Upper lobe of left lung (tissue), 6 donors: ENCODE data around the gene ARHGEF6. TPM values are rescaled to one million over a fixed set of nuclear protein-coding genes. Genes with fewer than 3 reads are reported as not detected.
A peak's percentile ranks its signal among the peaks of the same experiment; 100 is the strongest.

Experiments used
- ATAC-seq, 2 donors: fragments of 200-7000 bp; cut with Tn5 transposase; one replicate each; pipeline ENCODE4 v1.9.1; 2022; ENCODE audit warnings: mild to moderate bottlenecking in 2 of 2, moderate library complexity in 2 of 2; ENCODE audit not compliant: low FRiP score in 2 of 2
- DNase-seq, 2 donors: peaks; one replicate each; pipeline ENCODE4 v3.0.0-alpha.2; 2019 to 2020
- H3K27ac ChIP-seq, 4 donors: fragments of 200-600 bp; sonication (generic); one replicate each; pipeline ENCODE4 v1.5.1; 2016 to 2019
- H3K27me3 ChIP-seq, 4 donors: fragments of 200-600 bp; sonication (generic); one replicate each; pipeline ENCODE4 v1.5.1; 2017 to 2019
- H3K36me3 ChIP-seq, 4 donors: fragments of 200-600 bp; sonication (generic); one replicate each; pipeline ENCODE4 v1.5.1; 2016 to 2019
- H3K4me1 ChIP-seq, 4 donors: fragments of 200-600 bp; sonication (generic); one replicate each; pipeline ENCODE4 v1.5.1; 2018 to 2019
- H3K4me3 ChIP-seq, 4 donors: fragments of 200-600 bp; sonication (generic); one replicate each; pipeline ENCODE4 v1.5.1; 2017 to 2019; ENCODE audit warnings: mild to moderate bottlenecking in 2 of 4, moderate library complexity in 1 of 4
- H3K9me3 ChIP-seq, 4 donors: fragments of 200-600 bp; sonication (generic); one replicate each; pipeline ENCODE4 v1.5.1; 2018 to 2019
- CTCF ChIP-seq, 6 experiments: fragments of 450-650 bp in 4 of 6; fragments of 200-600 bp in 2 of 6; sonication (generic) in 2 of 6; IDR thresholded peaks; one replicate each; pipeline ENCODE4 v1.5.1; 2016 to 2019; ENCODE audit warnings: antibody characterized with exemption in 6 of 6
- EP300 ChIP-seq, 4 donors: sonication (generic); formaldehyde crosslinking; IDR thresholded peaks; one replicate each; pipeline ENCODE4 v1.5.1; 2017; ENCODE audit warnings: antibody characterized with exemption in 4 of 4, control low read depth in 2 of 4
- POLR2A ChIP-seq, 4 donors: fragments of 450-650 bp; IDR thresholded peaks; one replicate each; pipeline ENCODE4 v1.5.1; 2016 to 2017; ENCODE audit warnings: antibody characterized with exemption in 4 of 4, mild to moderate bottlenecking in 2 of 4
- POLR2AphosphoS5 ChIP-seq, 2 donors: sonication (generic); formaldehyde crosslinking; IDR thresholded peaks; one replicate each; pipeline ENCODE4 v1.5.1; 2017; ENCODE audit warnings: antibody characterized with exemption in 2 of 2
- WGBS, 2 donors: methylation state at CpG; one replicate each; pipeline ENCODE4 v1.1.5; 2017 to 2018; 5-methylcytosine and 5-hydroxymethylcytosine counted together
- total RNA-seq, 6 donors: library from RNA; depleted of rRNA in 4 of 6; stranded (reverse); fragments of >200 nt in 4 of 6; gene quantifications; one replicate each; pipeline versions ENCODE4 v1.1.0 to v1.2.1, GENCODE V29; 2016 to 2021
- donor health status: DM: no; HTN: no; CAD: no; lungs with moderate emphysema.
- donor health status: DM: no; HTN: yes; CAD: no; lungs with severe emphysema.

The ARHGEF6 gene
- total RNA-seq, 6 donors from 2014 or later: 21.7 to 30.9 (median 27.0) TPM

- TF ChIP-seq POLR2A (IDR thresholded peaks at IDR 0.05) (no peak), CTCF (IDR thresholded peaks at IDR 0.05) (no peak), EP300 (IDR thresholded peaks at IDR 0.05) (no peak), POLR2AphosphoS5 (IDR thresholded peaks at IDR 0.05) (no peak)
- DNase-seq: no peak
- Histone ChIP-seq H3K36me3 (peaks cover 0 to 4% (median 0%) of the 10 kb centered on the region in 4 donors), H3K27ac (no peak overlapping the region), H3K9me3 (no peaks in the 10 kb centered on the region), H3K4me3 (no peak overlapping the region), H3K4me1 (no peaks in the 10 kb centered on the region), H3K27me3 (no peaks in the 10 kb centered on the region)
- WGBS, 2 donors: 90% methylated on average over 9 of the region's 9 CpGs; no CpG with 5 or more reads in 1 of the 2 donors
- ATAC-seq: no peak
Measured at GRCh38 chrX:136659174-136659573, 121.6 kb downstream of the ARHGEF6 start.

- Histone ChIP-seq H3K36me3 (no peaks in the 10 kb centered on the region), H3K27me3 (no peaks in the 10 kb centered on the region), H3K4me3 (no peak overlapping the region), H3K9me3 (no peaks in the 10 kb centered on the region), H3K4me1 (no peaks in the 10 kb centered on the region), H3K27ac (no peak overlapping the region)
- no peak for TF ChIP-seq POLR2AphosphoS5 (IDR thresholded peaks at IDR 0.05)
- DNase-seq: no peak
- ATAC-seq: no peak
- WGBS, 2 donors: 77 to 87% methylated on average over 4 to 5 of the region's 5 CpGs
Measured at GRCh38 chrX:136658151-136658550, 122.6 kb downstream of the ARHGEF6 start.

- Histone ChIP-seq H3K36me3 (no peaks in the 10 kb centered on the region), H3K9me3 (no peaks in the 10 kb centered on the region), H3K4me3 (no peak overlapping the region), H3K27ac (no peak overlapping the region), H3K27me3 (no peaks in the 10 kb centered on the region), H3K4me1 (no peaks in the 10 kb centered on the region)
- ATAC-seq (no peak), DNase-seq (no peak)
- 82% methylated on average over 3 to 5 of the region's 5 CpGs for WGBS, 2 donors
- TF ChIP-seq POLR2AphosphoS5 (IDR thresholded peaks at IDR 0.05) (no peak), CTCF (IDR thresholded peaks at IDR 0.05) (no peak), EP300 (IDR thresholded peaks at IDR 0.05) (no peak), POLR2A (IDR thresholded peaks at IDR 0.05) (no peak)
Measured at GRCh38 chrX:136656361-136656964, 124.3 kb downstream of the ARHGEF6 start.

DNA sequence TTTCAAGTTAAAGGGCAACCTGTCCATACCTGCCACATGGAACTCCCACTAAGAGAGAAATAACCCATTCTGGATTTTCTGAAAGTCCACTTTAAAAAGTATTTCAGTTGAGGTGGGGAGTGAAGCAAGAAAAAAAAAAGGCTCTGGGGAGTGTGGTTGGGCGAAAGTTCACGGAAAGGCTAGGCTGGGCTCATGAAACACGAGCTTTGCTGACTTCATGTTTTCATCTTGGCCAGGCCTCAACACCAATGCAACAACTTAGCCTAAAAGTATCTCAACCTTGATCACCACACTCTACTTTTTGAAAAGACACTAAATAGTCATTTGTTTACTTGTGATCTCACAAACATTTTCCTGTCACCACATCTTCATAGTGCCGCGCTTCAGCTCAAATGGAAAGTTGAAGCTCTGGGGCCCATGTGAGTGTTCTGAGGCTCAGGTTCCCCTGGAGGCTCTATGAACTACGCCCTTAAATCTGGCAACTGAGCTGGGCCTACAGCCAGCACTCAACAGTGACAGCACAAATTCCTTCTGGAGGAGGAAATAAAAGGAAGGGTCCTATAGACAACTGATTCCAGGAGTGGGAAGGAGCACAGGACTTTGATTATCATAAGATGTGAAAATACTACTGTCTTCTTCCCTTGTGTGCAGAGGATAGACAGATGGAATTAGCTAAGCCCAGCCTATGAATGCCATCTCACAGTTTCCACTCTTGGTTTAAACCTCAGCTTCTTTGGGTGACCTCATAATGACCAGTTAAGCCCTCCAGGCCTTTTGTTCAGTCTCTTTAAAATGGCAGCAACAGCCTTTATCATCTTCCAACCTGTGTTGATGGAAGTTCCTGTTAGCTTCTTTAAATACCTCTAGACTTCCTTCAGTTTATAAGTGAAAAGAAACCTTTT, 127.7 kb downstream of the ARHGEF6 start:
- no peak overlapping the region for H3K27ac ChIP-seq
- H3K4me1 ChIP-seq: no peaks in the 10 kb centered on the region
- 80 to 96% methylated on average over 6 of the region's 6 CpGs for WGBS, 2 donors
- no peak overlapping the region for H3K4me3 ChIP-seq
- DNase-seq (no peak), ATAC-seq (peak in 1 of 2 donors; percentile 43)
- H3K27me3 ChIP-seq: no peaks in the 10 kb centered on the region
- no peaks in the 10 kb centered on the region for H3K9me3 ChIP-seq
- TF ChIP-seq CTCF (IDR thresholded peaks at IDR 0.05) (no peak), POLR2A (IDR thresholded peaks at IDR 0.05) (no peak), POLR2AphosphoS5 (IDR thresholded peaks at IDR 0.05) (no peak), EP300 (IDR thresholded peaks at IDR 0.05) (no peak)
- no peaks in the 10 kb centered on the region for H3K36me3 ChIP-seq

GRCh38 chrX:136650811-136651210, 129.9 kb downstream of the ARHGEF6 start:
- no peak for TF ChIP-seq EP300 (IDR thresholded peaks at IDR 0.05)
- TF ChIP-seq POLR2A (IDR thresholded peaks at IDR 0.05): no peak
- no peak for TF ChIP-seq POLR2AphosphoS5 (IDR thresholded peaks at IDR 0.05)
- TF ChIP-seq CTCF (IDR thresholded peaks at IDR 0.05): no peak
- Histone ChIP-seq H3K27me3 (no peaks in the 10 kb centered on the region), H3K4me3 (no peak overlapping the region), H3K4me1 (no peaks in the 10 kb centered on the region), H3K36me3 (no peaks in the 10 kb centered on the region), H3K9me3 (no peaks in the 10 kb centered on the region), H3K27ac (no peak overlapping the region)
- DNase-seq (no peak), ATAC-seq (no peak)
- WGBS, 2 donors: 85 to 90% methylated on average over 3 of the region's 3 CpGs
